HPDE6-E6E7 (cell line): ENCODE results near the gene PI3.
"Not testable (repeated sequence)": the region's sequence is repeated elsewhere in the genome, so short reads cannot be mapped to it uniquely, and the experiment has no call there.

Experiments
- DNase-seq: peaks from one replicate; pipeline ENCODE4 v3.0.0; 2011; ENCODE audit warnings: missing footprints; ENCODE audit errors: extremely low spot score

The PI3 gene, protein sequence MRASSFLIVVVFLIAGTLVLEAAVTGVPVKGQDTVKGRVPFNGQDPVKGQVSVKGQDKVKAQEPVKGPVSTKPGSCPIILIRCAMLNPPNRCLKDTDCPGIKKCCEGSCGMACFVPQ

DNA sequence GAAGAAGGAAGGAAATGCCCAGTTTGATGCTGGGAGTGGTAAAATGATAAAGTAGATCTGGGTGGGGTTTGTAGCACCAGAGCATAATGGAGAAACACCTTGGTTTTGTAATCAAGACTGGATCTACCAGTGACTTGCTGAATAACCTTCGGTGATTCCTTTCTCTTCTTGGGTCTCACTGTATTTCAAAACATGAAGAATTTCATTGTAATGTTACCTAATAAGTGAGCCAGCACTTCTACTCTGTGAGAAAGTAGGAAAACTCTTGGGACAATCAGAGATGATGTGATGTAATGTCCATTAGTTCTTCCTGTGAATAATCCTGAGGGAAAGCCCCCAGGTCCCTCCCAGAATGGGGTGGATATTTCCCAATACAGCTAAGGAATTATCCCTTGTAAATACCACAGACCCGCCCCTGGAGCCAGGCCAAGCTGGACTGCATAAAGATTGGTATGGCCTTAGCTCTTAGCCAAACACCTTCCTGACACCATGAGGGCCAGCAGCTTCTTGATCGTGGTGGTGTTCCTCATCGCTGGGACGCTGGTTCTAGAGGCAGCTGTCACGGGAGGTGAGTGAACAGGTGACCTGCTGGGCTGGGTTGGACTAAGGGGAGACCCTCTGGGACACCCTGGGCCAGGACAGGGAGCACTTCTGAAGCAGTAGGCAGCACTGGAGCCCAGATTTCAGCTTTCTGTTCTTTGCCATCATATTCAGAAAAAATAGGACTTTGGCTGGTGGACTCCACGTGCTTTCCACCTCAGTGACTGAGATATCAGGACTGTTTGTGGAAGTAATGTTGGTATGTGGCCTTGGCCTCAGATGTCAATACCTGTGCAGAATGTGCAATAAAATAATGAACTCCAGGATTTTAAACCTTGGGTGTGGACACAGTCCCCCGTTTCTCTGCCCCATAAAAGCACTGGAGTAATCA lies at the start of gene PI3:
Gene PI3, plus strand, starts transcription at position 469 of the 931 bp plus-strand sequence. Its CDS starts 21 bp downstream, at position 490.
- peak; percentile 64 for DNase-seq

DNA sequence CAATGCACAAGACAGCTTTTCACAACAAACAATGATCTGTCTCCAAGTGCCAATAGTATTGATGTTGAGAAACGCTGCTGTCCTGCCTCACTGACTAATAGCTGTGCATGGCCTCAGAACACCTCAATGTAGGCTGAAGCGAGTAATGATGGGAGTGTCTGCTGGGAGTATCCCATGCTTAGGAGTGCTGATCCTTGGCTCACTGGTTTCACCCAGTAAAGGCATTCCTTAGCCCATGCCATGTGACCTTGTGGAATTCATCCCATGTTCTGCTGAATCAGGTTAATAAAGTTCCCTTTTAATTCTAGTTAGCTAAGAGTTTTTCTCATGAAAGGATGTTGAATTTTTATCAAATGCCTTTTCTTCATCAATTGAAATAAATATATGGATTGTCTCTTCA lies 46.6 kb upstream of the PI3 start:
- peak; percentile 88 for DNase-seq

DNA sequence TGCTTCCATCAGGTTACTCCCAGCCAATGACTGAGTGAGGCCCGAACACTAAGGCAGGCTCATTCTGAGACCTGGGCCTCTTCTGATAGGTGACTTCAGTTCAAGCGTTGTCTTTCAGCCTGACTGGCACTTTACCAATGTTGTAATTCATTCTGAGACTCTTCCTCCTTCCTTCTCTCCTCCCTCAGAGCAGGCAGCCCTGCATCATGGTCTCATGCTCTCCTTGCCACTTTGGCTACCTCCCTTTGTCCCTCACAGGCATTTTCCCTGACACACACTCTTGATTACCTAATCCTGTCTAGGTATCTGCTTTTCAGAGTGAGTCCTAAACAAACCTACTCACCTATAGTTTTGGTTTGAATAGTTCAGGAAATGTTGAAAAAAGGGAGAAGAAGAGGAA lies 37.8 kb upstream of the PI3 start:
- no peak for DNase-seq

GRCh38 chr20:45138561-45139300 lies 36.0 kb upstream of the PI3 start:
- DNase-seq, result peak; percentile 86

GRCh38 chr20:45139733-45140375 lies 34.8 kb upstream of the PI3 start:
- DNase-seq, result not testable (repeated sequence)

DNA sequence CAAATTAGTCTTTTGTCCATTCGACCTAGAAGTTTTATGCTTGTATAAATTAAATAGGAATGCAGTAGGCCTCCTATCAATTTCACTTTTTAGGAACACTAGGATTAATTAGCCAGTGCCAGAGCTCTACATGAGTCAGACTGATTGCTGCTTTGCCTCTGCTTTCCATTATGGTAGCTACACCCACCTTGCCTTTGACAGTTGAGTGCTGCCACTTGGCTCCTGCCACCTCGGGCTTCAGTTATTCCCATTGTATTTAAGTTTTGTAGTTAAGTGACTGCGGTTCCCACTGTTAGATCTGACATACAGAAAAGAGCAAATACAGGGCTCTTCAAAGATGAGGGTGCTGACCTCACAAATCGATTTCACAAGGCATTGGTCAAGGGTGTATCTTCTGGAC lies 33.9 kb upstream of the PI3 start:
- no peak for DNase-seq

DNA sequence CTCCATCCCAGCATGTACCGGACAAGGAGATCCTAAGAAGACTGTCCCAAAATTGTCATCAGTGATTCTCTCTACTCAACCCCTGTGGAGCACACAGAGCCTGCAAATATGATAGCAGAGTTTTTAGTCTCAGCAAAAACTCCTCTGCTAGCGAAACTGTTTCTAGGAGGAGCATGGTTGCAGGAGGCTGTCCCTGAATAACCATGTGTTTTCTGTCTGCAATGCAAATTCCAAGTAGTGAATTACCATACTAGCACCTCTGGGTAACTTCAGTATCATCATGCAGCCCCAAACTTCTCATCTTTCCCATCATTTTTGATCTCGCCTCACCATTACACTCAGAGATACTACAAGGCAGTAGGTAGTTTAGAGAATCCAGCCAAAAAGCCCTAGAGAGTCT lies 25.6 kb upstream of the PI3 start:
- no peak for DNase-seq

GRCh38 chr20:45152405-45152804 lies 22.3 kb upstream of the PI3 start:
- DNase-seq, result no peak

DNA sequence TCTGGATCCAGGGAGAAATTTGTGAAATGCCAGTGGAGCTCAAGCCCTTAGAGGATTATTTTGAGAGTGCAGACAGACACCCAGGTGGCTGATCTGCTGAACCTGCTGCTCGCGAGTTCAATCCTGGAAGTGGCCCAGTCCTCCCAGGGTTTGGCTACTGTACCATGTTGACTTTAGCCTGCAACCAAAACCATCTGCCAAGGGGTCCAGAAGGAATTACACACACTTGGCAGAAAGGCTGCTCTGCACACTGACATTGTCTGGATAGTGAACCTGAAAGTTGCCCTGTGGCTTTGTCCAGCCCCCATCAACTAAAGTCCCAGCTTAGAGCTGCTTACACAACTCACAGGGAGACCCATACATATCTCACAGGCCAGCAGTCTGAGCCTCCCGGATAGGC lies 21.6 kb upstream of the PI3 start:
- no peak for DNase-seq

- DNase-seq, result no peak
These were observed 20.9 kb upstream of the PI3 start for GRCh38 chr20:45153752-45154151.

GRCh38 chr20:45154183-45154582 lies 20.5 kb upstream of the PI3 start:
- no peak for DNase-seq

DNA sequence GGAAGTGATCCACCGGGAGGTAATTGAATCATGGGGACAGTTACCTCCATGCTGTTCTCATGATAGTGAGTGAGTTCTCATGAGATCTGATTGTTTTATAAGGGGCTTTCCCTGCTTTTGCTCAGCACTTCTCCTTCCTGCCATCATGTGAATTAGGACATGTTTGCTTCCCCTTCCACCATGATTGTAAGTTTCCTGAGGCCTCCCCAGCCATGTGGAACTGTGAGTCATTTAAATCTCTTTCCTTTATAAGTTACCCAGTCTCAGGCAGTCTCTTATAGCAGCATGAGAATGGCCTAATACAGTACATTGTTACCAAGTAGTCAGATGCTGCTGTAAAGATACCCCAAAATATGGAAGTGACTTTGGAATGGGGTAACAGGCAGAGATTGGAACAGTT lies 19.9 kb upstream of the PI3 start:
- not testable (repeated sequence) for DNase-seq

- DNase-seq, result no peak
These were observed 18.0 kb upstream of the PI3 start for GRCh38 chr20:45156713-45157112.

DNA sequence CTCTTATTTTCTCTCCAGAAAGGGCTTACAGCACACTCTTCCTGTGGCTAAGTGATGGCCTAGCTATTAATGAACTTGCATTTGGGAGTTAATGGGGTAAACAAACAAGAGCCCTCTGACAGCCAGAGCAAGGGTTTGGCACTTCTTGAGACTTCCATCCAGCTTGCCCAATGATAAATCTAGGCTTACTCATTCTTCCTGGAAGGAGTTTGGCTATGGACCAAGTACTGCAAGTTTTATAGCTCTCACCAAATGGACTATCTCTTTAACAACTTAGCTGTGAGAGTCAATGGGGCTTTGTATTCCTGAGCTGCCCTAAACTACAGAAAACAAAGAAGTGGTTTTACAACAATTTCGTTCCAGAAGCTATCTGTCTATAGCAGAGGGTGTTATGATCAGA lies 16.7 kb upstream of the PI3 start:
- DNase-seq, result peak; percentile 70

GRCh38 chr20:45163083-45163803 lies 11.5 kb upstream of the PI3 start:
- no peak for DNase-seq

DNA sequence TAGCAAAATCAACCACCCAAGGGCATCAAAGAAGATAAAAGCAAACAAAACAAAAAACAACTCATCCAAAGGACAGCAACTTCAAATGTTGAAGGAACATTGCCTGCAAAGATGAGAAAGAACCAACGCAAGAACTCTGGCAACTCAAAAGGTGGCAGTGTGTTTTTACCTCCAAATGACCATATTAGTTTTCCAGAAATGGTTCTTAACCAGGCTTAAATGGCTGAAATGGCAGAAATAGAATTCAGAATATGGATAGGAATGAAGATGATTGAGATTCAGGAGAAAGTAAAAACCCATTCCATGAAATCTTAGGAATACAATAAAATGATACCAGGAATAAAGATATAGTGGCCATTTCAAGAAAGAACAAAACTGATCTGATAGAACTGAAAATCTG lies 9.8 kb upstream of the PI3 start:
- DNase-seq, result no peak

DNA sequence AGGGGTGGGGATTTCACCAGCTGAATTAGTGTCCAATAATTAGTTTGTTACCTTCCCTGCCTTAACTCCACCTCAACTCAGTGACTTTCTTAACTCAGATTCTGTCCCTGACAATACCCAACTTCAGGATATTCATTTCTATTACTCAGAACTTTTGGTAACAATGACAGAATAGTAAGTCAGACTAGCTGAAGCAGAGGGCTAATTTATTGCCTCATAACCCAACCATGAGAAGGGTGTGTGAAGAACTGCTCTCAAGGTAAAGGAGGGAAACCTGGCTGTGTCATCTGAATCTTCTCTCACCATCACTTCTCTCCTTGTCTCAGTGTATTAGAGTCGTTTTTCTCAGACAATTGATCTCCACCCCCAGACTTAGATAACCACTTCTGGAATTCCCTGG lies 1.2 kb upstream of the PI3 start:
- DNase-seq, result no peak

DNA sequence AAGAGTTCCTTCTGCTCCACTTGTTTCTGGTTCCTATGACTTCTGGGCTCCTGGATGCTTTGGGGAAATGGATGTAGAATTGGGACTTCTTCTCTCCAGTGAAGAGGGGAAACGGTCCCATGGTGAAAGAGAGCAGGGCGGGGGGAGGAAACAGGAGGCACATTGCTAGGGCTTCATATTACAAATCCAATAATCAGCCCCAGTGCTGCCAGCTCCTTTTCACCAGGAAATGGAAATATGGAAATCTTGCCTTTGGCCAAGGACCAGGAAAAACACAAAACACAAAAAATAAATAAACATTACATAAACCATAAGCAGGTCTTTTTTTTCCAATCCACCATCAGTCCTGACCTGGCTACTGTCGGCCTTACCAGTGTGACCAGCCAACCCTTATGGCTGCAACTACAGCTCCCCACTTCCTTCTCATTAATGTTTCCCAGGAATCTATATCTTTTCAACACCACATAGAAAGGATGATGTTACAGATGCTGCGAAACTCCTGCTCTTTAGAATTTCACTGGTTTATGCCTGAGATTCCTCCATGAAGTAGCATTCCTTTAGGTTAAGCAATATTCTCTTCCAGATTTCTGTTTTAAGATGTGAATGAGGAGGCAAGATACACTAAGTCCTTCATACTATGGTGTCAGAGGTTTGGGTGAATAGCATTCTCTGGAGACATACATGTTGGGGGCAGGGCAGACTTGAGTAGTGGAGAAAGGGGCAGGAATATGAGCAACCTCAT lies 2.0 kb downstream of the PI3 start:
- DNase-seq, result no peak

GRCh38 chr20:45179166-45179565 lies 4.5 kb downstream of the PI3 start:
- no peak for DNase-seq

DNA sequence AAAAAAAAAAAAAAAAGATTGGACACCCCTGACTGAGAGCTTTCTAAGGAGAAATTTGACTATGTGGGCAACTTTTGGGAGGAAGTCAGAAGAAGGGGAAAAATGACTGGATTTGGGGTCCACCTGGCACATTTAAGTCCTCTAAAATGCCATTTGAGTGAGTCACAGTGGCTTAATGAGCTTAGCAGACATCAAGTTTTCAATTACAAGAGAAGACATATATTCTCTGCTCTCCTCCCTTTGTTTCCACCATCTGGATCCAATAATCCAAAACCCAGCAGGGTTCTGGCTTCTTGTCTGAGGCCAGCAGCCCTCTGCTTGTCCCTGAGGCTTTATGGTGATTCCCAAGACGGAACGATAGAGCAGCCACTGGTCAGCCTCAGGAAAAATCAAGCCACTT lies 6.9 kb downstream of the PI3 start:
- no peak for DNase-seq

- no peak for DNase-seq
These were observed 8.4 kb downstream of the PI3 start for GRCh38 chr20:45183084-45183483.
